ENCODE measurements around the gene LIM2.

LIM2 gene

DNA sequence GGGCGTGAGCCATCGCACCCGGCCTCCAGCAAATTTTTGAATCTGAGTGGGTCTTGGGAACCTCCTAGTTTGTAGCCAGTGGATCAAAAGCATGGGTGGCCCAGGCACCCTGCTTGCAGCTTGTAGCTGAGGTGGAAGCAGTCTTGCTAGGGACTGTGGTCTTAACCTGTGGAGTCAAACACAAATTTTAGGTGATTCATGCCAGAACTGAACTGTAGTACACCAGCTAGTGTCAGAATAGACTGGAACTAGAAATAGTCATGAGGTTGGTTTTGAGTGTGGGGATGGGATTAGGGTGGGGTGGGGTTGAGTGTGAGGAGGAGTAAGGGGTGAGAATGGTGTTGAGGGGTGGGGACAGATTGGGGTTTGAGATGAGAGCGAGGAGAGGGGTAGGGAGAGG lies 5.8 kb downstream of the LIM2 start:
- TF ChIP-seq TSHZ2 (CRISPR knock-in tag; IDR thresholded peaks at IDR 0.05) (no peak), GLIS3 (CRISPR knock-in tag; IDR thresholded peaks at IDR 0.05) (no peak), RARB (CRISPR knock-in tag; IDR thresholded peaks at IDR 0.05) (no peak), ZFP3 (CRISPR knock-in tag; IDR thresholded peaks at IDR 0.05) (no peak)
- TF ChIP-seq, protein P1, sequence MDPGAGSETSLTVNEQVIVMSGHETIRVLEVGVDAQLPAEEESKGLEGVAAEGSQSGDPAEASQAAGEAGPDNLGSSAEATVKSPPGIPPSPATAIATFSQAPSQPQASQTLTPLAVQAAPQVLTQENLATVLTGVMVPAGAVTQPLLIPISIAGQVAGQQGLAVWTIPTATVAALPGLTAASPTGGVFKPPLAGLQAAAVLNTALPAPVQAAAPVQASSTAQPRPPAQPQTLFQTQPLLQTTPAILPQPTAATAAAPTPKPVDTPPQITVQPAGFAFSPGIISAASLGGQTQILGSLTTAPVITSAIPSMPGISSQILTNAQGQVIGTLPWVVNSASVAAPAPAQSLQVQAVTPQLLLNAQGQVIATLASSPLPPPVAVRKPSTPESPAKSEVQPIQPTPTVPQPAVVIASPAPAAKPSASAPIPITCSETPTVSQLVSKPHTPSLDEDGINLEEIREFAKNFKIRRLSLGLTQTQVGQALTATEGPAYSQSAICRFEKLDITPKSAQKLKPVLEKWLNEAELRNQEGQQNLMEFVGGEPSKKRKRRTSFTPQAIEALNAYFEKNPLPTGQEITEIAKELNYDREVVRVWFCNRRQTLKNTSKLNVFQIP (CRISPR knock-in tag; IDR thresholded peaks at IDR 0.05; ENCODE audit: borderline replicate concordance, low read depth): no peak
- ATAC-seq: no peak

DNA sequence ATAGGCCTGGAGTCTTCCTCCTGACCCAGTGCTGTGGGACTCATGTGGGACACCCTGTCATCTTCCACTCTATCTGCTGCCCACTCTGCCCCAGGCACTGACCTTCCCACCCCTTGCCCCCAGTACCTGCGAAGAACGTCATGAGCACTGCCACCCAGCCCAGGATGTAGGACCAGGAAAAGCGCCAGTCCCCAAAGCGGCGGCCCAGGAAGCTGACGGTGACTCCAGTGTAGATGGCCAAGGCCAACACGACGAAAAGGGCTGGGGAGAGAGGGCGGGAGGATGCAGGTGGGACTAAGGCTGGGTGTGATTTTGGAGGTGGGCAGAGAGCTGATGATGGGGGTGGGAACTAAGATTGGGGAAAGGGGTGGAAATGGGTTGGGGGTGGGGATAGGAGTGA lies 7.4 kb downstream of the LIM2 start:
- no peak for ATAC-seq

GRCh38 chr19:51377422-51377821 lies 10.4 kb downstream of the LIM2 start:
- no peak for ATAC-seq
- TF ChIP-seq, protein P2, sequence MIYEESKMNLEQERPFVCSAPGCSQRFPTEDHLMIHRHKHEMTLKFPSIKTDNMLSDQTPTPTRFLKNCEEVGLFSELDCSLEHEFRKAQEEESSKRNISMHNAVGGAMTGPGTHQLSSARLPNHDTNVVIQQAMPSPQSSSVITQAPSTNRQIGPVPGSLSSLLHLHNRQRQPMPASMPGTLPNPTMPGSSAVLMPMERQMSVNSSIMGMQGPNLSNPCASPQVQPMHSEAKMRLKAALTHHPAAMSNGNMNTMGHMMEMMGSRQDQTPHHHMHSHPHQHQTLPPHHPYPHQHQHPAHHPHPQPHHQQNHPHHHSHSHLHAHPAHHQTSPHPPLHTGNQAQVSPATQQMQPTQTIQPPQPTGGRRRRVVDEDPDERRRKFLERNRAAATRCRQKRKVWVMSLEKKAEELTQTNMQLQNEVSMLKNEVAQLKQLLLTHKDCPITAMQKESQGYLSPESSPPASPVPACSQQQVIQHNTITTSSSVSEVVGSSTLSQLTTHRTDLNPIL (CRISPR knock-in tag; IDR thresholded peaks at IDR 0.05; ENCODE audit: low read depth): no peak
- no peak for TF ChIP-seq CSDC2 (CRISPR knock-in tag; IDR thresholded peaks at IDR 0.05)
- TF ChIP-seq ESRRG (CRISPR knock-in tag; IDR thresholded peaks at IDR 0.05): no peak
- TF ChIP-seq BACH2 (CRISPR knock-in tag; IDR thresholded peaks at IDR 0.05; ENCODE audit: borderline replicate concordance): no peak
- no peak for TF ChIP-seq OSR1 (CRISPR knock-in tag; IDR thresholded peaks at IDR 0.05)
- TF ChIP-seq GLIS3 (CRISPR knock-in tag; IDR thresholded peaks at IDR 0.05): no peak
- TF ChIP-seq, protein P3, sequence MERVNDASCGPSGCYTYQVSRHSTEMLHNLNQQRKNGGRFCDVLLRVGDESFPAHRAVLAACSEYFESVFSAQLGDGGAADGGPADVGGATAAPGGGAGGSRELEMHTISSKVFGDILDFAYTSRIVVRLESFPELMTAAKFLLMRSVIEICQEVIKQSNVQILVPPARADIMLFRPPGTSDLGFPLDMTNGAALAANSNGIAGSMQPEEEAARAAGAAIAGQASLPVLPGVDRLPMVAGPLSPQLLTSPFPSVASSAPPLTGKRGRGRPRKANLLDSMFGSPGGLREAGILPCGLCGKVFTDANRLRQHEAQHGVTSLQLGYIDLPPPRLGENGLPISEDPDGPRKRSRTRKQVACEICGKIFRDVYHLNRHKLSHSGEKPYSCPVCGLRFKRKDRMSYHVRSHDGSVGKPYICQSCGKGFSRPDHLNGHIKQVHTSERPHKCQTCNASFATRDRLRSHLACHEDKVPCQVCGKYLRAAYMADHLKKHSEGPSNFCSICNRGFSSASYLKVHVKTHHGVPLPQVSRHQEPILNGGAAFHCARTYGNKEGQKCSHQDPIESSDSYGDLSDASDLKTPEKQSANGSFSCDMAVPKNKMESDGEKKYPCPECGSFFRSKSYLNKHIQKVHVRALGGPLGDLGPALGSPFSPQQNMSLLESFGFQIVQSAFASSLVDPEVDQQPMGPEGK (CRISPR knock-in tag; IDR thresholded peaks at IDR 0.05; ENCODE audit: borderline replicate concordance): no peak
- no peak for TF ChIP-seq TCF4 (CRISPR knock-in tag; IDR thresholded peaks at IDR 0.05; ENCODE audit: borderline replicate concordance)
- TF ChIP-seq, protein P1 (CRISPR knock-in tag; IDR thresholded peaks at IDR 0.05; ENCODE audit: borderline replicate concordance, low read depth): no peak
- TF ChIP-seq ZFP3 (CRISPR knock-in tag; IDR thresholded peaks at IDR 0.05): no peak
- TF ChIP-seq RARB (CRISPR knock-in tag; IDR thresholded peaks at IDR 0.05): no peak

More for the DNA sequence above, 7.4 kb downstream of the LIM2 start:
- TF ChIP-seq ISL1 (CRISPR knock-in tag; IDR thresholded peaks at IDR 0.05) (no peak), PPARA (CRISPR knock-in tag; IDR thresholded peaks at IDR 0.05; ENCODE audit: borderline replicate concordance) (no peak), ZNF8 (CRISPR knock-in tag; IDR thresholded peaks at IDR 0.05) (no peak), OSR1 (CRISPR knock-in tag; IDR thresholded peaks at IDR 0.05) (no peak), ZNF70 (CRISPR knock-in tag; IDR thresholded peaks at IDR 0.05) (no peak), ARNTL (CRISPR knock-in tag; IDR thresholded peaks at IDR 0.05; ENCODE audit: borderline replicate concordance, low read depth) (no peak), CSDC2 (CRISPR knock-in tag; IDR thresholded peaks at IDR 0.05) (no peak)
- TF ChIP-seq, protein P2 (CRISPR knock-in tag; IDR thresholded peaks at IDR 0.05; ENCODE audit: low read depth): no peak

Measured in SK-N-SH treated with all-trans-retinoic acid at 6 μM for 48 hours (cell line).